HG02885 (cell line): ENCODE measurements around the gene RALGPS1.

ENCODE experiments used
- ATAC-seq: cut with Tn5 transposase; IDR thresholded peaks from one replicate; pipeline ENCODE4 v1.9.1; 2021; ENCODE audit warnings: mild to moderate bottlenecking; ENCODE audit not compliant: unreplicated experiment, poor library complexity

The RALGPS1 gene

DNA sequence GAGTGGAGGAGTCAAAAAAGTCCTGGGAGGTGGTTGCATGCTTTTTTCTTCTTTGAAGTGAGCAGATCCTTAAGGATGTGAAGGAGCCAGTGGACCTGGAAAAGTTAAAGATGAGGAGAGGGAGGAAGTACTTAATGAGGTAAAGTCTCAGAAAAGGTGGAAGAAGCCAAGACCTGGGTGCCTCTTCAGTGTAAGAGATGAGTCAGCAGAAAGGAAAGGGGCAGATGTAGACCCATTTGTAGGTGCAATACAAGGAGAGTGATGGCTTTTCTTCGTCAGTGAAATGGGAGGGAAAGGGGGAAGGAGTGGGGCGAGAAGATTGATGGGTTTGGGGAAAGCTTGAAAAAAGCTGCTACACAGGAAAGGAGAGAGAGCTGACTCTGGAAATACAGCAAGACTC, 124.9 kb downstream of the RALGPS1 start:
- ATAC-seq: no peak

DNA sequence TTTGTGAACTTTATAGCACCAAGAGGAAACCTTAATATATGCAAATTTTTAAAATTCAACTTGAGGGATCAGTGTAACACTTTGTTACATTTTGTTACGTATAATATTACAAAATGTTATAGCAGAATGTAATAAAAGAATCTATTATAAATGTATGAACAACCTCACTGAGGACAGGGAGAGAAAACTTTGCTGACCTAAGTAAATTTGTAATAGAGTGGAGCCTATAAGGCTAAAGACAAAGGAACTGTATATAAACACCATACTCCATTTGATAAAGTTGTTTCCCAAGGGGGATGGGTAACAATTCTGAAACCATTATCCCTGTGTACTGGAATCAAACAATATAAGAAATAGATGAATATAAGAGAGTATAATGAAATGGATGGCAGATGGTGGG, 130.6 kb downstream of the RALGPS1 start:
- no peak for ATAC-seq

DNA sequence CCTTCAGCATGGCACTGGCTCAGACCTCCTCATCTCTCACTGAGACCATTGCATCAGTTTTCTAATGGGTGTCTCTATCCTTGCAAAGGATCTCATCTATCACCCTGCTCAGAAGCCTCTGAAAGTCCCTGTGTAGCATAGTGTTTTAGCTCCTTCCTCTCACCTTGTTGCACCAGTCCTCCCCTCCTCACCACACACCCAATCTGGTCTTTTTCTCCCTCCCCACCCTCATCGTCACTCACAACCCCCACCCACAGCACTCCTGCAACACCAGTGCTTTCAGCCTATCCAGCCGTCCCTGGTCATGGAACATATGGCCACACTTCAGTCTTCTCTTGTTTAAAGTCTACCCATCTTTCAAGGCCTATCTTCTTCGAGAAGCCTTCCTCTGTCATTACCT, 133.4 kb downstream of the RALGPS1 start:
- no peak for ATAC-seq

DNA sequence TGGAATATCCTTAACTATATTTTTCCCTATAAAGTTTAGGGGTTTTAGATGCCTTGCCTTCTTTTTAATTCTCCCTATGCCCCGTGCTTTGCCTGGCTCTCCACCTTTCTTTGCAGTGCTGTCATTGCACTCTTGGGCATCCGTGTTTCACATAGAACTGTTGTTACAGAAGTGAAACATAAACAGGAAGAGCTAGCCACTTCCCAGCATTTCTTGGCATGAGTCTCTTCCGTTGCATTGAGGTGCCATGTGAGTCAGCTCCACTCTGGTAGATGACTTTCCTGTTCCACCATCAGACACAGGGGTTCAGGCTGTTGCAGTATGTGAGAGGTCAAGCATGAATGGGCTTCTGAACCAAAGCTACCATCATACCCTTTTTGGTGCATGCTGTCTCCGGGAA, 134.5 kb downstream of the RALGPS1 start:
- ATAC-seq: no peak

DNA sequence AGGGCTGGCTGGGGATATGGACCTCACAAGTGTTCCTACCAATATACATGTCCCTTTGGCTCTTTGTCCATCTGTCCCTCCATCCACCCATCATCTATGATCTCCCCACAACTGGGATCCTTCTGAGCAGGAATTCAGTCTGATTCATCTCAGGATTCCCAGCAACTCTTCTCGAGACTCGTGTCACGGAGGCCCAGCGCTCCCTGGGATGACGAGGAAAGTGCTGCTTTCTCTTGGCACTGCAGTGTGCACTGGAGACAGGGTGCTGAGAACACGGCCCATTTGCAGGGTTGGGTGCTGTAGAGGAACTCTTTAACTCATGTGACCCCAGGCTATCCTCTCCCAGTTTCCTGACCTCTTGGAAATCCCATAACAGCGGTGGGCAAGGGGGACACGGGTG, 135.0 kb downstream of the RALGPS1 start:
- ATAC-seq: no peak

DNA sequence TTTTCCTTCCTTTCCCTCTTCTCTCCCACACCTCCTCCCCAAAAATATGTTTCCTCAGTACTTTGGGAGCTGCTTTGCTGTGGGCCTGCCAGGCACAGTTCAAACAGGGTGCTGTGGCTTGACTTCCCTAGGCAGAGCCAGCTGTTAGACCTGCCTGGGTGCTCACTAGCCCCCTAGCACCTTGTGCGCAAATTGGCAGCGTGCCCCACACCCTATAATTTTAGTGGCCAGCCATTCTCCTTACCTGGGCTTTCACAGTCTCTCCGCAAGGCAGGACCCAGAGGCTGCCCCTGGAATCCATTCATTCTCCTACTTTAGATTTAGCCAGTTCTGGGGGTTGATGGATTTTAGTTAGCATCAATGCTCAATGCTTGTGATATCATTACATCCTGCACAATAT, 135.6 kb downstream of the RALGPS1 start:
- ATAC-seq: no peak

DNA sequence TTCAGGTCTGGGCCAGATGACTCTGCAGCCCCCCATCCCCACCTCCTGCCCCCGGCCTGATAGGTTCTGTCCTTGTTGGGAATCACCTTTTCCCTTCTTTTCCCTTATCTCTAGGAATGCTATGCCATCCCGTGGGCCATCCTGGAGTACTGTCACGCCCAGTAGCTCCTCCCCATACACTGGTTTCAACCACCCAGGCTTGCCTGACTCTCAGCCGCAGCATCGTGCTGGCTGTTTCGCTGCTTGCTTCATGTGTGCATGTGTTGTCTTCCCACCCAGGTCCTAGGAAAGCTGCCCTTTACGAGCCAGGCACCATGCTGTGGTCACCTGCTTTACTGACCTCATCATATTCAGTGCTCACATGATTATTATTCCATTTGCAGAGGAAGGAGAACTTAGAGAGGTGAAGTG, 136.0 kb downstream of the RALGPS1 start:
- no peak for ATAC-seq

DNA sequence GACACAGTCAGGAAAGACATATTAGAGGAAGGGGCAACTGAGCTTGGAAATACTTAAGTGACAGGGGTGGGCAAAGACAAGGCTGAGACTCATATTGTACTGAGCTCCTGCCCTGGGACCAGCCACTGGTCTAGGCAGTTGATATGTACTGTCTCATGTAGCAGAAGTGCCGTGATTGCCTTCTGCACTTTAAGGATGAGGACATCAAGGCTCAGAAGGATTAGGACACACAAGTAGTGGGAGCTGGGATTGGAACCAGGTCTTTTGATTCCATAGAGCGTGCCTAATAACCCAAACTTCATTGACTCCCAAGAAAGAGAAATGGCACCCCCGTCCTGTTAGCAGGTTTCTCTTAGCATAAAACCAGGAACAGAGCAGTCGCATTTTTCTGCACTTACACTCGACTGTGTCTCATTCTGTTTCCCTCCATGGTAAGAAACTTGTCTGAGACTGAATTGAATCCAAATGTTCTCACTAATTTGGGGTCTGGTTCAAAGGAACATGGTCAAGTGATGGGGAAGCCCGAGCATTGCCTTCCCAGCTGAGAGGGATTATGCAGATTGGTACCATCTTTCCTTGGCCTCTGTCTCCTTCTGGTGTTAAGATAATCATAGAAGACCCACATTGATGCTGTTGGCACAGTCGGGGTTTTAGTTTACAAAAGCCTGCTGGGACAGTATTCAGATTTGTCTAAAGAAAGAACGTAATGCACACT, 137.5 kb downstream of the RALGPS1 start:
- ATAC-seq: no peak

DNA sequence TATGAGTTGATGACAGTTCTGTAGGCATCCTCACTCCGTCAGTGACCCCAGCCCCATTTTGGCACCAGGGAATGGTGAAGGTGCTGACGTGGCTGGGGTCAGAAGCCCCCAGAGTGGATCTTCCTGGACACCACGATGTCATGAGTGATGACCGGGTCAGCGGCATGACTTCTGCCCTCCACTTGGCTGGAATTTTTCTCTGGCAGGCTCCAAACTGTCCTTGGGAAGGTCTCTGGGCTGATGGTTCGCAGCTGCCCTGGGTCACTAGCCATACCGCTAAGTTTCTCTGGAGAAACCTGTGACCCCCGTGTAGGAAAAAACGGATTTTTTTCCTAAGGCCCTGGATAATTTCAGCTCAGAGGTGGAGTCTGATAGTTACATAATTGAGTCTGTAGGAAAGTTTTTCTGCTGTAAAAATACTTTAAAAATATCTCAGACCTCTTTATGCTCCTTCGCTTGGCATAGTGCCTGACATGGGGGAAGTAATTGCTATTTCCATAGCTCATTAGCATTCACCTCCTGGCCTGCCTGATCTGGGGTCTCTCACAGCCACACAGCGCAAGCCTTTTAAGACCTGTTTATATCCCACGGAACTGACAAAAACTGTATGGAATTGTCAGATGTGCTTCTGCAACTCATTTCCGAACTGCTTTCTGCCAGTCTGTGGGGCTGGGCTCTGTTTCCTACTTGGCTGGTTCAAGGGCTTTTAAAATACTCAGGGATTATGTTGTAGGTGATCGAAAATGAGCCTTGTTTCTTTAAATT, 138.7 kb downstream of the RALGPS1 start:
- no peak for ATAC-seq

DNA sequence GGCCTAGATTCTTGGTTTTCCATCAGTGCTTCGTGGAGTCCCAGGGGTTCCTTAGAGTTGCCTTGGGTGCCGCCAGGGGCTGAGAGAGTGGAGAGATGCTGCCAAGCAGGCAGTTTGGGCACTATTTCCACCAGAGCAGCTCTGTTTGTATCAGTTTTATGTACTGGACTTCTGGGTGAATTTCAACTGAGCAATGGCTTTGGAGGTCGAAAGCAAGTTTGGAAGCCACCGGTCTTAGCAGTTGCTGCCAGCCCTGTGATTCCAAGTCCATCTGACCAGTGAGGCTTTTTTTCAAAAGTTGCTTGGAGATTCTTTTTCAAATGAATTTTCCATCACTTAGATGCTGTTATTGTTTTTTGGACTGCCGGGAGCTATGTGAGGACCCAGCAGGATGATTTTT, 139.4 kb downstream of the RALGPS1 start:
- ATAC-seq: no peak

DNA sequence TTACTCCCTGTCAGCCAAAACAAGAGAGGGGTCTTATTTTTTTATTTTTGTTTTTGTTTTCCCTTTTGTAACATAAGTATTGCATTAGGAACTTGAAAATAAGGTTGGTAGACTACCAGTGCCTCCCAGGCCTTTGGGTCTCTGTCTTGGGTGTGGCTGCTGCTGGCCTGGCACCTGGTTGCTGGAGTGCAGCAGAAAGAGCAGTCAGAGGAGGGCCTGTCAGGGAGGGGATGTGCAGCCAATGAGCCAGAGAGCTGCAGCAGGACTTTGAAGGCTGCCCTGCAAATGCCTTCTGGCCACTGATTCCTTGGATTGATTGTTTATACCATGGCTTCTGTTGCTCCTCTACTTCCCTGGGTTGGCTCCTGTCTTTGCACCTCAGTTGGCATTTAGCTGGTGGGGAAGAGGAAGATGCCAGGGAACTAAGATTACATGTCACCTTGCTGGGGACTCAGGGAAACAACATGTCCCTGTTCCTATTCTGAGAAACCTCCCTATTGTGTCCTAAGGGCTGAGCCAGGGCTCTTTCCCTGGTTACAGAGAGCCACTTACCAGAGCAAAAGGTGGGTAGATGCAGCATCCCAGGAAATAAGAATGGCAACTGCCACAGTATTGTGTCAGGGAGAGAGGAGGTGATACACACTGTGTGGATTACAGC, 141.3 kb downstream of the RALGPS1 start:
- no peak for ATAC-seq

DNA sequence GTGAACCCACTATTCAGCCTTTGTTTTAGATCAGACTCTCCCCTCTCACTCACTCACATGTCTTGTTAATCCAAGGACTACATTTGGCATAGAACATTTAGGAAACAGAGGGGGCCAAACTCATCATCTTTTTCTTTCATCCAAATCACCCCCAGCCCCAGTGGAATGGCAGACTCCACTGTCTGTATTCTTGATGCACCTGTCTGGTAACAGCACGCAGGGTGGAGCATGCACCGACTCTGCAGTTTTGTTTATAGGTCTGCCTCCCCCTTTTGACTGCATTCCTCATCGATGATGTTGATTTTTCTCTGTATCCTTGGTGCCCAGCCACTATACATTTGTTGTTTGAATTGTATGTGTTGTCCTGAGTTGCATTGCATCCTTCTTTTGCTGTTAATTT, 141.9 kb downstream of the RALGPS1 start:
- no peak for ATAC-seq

DNA sequence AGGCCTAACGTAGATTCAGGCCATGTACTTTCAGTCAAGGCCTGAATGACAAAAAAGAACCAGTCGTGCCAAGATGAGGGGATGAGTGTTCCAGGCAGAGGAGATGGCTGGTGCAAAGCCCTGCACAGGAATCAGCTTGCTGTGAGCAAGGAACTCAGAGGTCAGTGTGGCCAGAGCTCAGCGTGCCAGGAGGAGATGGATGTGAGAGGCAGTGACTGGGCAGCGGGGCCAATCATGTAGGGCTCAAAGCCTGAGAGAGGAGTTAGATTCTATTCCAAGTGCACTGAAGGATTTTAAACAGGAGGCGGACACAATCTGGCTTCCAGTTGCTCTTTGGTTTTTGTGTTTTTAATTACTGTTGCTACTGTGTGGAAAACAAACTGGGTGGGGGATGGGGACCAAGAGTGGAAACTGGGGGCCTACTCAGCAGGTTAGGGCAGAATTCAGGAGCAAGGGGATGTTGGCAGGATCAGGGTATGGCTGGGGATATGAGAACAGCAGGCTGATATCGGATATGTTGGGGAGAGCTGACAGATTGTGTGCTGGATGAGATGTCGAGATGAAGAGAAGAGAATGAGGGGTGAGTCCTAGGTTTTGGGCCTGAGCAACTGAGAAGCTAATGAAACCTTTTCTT, 143.5 kb downstream of the RALGPS1 start:
- ATAC-seq: no peak

DNA sequence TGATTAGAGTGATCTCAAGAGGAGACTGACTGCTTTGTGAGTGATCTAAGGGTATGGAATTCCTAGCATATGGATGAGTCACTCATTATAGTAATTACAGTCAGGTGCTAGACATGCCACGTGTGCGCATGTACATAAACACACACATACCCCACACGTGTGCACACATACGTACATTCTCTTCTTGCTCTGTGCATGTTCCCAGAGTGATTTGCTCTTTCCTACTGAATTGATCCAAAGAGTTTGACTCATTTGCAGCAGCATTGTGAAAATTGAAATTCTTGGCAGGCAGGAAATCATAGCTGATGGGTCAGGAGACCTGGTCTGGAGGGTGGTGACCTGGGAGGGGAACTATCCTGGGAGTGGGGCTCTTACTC, 144.1 kb downstream of the RALGPS1 start:
- no peak for ATAC-seq

DNA sequence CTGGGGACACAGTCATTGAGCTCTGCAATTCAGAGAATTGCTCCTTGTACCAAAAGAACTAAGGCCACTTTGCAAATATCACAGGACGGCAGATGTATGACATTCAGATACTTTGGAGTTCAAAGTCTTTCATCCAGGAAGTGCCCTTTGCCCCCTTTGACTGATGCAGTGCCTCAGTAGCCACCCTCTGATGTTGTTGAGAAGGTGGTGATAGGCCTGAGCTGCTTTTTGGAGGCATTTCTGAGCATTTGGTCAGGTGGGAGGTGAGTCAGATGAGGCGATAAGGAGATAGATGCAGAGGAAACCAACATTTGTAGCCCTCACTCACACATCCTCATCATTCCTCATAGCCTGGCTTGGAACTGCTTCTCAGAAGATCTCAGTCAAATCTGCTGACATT, 144.4 kb downstream of the RALGPS1 start:
- no peak for ATAC-seq

DNA sequence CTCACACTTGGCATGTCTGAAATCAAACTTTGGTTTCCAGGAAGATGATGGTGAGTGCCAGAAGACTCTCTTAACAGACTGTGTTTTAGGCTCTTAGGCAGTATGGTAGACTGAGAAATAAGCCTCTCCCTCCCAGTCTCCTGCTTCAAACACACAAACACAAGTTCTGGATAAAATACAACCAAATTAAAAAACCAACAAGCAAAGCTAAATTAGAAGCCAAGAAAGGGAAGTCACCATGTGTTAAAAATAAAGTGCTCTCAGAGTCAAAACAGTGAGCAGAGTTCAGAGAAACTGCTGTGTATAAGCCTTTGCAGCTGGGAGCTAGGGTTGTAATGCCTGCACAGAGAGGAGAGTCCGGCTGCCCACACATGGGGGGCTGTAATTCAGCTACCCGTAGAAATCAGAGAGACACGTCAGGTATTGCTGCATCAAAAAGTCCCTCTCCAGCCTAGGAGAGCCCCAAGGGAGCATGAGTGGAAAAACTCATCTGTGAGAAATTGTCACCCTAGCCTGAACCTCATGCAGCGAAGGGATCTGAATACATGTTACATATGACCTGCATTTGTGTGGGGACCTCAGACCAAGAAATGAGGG, 145.3 kb downstream of the RALGPS1 start:
- ATAC-seq: no peak

DNA sequence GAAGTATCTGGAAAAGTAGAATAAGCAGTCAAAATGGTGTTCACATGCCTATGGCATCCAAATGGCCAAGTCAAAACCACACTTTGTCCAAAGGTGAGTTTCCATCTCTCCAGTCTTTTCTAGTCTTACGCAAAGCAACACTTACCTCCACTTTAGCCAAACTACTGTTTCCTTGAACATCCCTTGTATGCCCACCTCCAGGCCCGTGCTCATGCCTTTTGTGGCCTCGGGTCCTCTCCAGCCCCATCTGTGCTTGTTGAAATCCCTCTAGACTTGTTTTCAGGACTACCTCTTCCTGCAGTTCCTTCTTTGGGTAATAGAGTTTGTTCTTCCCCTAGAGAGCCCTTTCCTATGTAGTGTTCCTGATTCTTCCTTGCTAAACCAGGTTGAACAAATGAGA, 146.8 kb downstream of the RALGPS1 start:
- no peak for ATAC-seq

DNA sequence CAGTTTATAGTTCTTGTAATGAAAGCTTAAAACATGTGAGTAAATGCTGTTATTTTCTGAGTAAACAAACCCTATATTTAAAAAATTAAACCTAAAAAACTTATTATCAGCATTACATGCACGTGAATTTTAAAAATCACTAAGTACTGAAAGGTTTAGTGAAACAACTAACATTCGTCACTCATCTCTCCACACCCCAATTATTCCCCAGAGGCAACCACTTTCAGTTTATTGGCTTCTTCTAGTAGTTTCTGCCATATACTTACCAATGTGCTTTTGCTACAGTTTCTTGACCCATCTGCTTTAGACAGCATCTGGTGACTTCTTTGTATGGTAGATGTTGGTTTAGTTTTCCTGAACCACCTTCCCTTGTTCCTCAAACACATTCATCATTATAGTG, 149.8 kb downstream of the RALGPS1 start:
- no peak for ATAC-seq

DNA sequence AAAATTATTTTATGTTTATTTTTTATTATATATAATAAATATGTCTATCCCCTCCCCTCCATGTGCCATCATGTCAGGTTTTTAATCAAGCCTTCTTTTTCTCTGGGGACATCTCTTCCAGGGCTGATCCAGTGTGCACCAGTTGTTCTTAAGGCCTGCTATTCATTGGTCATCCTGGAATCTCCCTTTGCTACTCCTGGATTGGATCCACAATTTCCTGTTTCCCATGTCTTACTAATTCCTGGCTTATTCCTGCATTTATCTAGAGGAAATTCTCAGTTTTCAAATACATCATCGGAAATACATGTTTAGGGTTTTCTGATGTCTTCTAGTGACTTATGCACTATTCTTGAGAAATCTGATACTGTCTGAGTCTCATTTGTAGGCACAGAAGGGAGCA, 151.0 kb downstream of the RALGPS1 start:
- ATAC-seq: no peak

DNA sequence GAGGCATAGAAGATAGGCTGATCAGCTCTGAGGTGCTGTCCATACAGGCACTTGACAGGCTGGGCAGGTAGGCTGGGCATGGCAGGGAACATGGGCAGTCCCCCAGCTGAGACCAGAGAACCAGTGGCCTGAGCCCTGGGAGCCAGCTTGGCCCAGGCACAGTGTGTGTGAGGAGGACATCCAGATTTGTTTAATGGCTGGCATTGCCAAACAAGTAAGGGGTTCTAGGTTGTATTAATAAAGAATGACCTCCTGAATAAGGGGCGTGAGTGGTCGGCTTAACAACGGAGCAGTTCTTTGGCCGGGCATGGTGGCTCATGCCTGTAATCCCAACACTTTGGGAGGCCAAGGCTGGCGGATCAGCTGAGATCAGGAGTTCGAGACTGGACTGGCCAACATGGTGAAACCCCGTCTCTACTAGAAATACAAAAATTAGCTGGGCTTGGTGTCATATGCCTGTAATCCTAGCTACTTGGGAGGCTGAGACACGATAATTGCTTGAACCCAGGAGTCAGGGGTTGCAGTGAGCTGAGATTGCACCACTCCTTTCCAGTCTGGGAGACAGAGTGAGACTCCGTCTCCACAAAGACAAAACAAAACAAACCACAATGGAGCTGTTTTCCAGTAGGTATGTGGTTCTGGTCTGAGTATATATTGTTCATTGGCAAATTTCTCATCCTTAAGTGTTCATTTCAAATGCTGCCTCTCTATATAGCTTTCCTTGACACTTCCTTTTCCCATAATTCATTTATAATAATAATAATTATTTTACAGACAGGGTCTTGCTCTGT, 151.7 kb downstream of the RALGPS1 start:
- ATAC-seq: no peak
